Neuronal stem cell (in vitro differentiated cells): ENCODE results near the gene CAVIN3.

Source experiments
- DNase-seq: peaks from one replicate; pipeline ENCODE4 v3.0.0-alpha.2; 2013; ENCODE audit warnings: low spot score
- H2AFZ ChIP-seq: one replicate; pipeline ENCODE4 v1.6.1; 2013; ENCODE audit warnings: mild to moderate bottlenecking, low read length, inconsistent platforms
- H2AK5ac ChIP-seq: 2 replicates; pipeline ENCODE4 v1.6.1; 2013; ENCODE audit warnings: low read depth, mild to moderate bottlenecking, inconsistent platforms, low read length, moderate library complexity, mixed read lengths
- H2BK120ac ChIP-seq: 2 replicates; pipeline ENCODE4 v1.6.1; 2013; ENCODE audit warnings: low read depth, mild to moderate bottlenecking, inconsistent platforms, low read length, moderate library complexity, mixed read lengths
- H2BK12ac ChIP-seq: one replicate; pipeline ENCODE4 v1.6.1; 2013; ENCODE audit warnings: low read length, inconsistent platforms
- H2BK15ac ChIP-seq: 2 replicates; pipeline ENCODE4 v1.6.1; 2013; ENCODE audit warnings: mild to moderate bottlenecking, low read length, inconsistent platforms, mixed read lengths
- H2BK5ac ChIP-seq: one replicate; pipeline ENCODE4 v1.6.1; 2013; ENCODE audit warnings: inconsistent platforms, mild to moderate bottlenecking, low read length, moderate library complexity
- H3K14ac ChIP-seq: one replicate; pipeline ENCODE4 v1.6.1; 2013; ENCODE audit warnings: low read length, inconsistent platforms
- H3K18ac ChIP-seq: 2 replicates; pipeline ENCODE4 v1.6.1; 2013; ENCODE audit warnings: low read length, inconsistent platforms
- H3K23ac ChIP-seq: 2 replicates; pipeline ENCODE4 v1.6.1; 2013; ENCODE audit warnings: low read depth, mild to moderate bottlenecking, mixed read lengths, low read length, inconsistent platforms; ENCODE audit not compliant: poor library complexity
- H3K27ac ChIP-seq: replicated peaks from 3 replicates; pipeline ENCODE4 v1.5.1; 2013; ENCODE audit warnings: low read length, inconsistent platforms
- H3K27me3 ChIP-seq, 3 experiments: 2 replicates each; pipeline ENCODE4 v1.6.1; 2013; ENCODE audit warnings: low read length in 3 of 3, mild to moderate bottlenecking in 2 of 3, inconsistent platforms in 1 of 3, low read depth in 1 of 3, mixed read lengths in 1 of 3, moderate library complexity in 1 of 3; ENCODE audit not compliant: control insufficient read depth in 3 of 3, insufficient read depth in 3 of 3
- H3K36me3 ChIP-seq, 2 donors: replicated peaks in 1 of 2; 2 replicates each; pipeline ENCODE4 v1.6.1; 2013; ENCODE audit warnings: low read length in 2 of 2; ENCODE audit not compliant: control insufficient read depth in 2 of 2, insufficient read depth in 2 of 2
- H3K4ac ChIP-seq: 2 replicates; pipeline ENCODE4 v1.6.1; 2013; ENCODE audit warnings: inconsistent platforms, mild to moderate bottlenecking, low read length, moderate library complexity
- H3K4me1 ChIP-seq, 2 donors: 1 replicate in 1 of 2; 2 replicates in 1 of 2; pipeline ENCODE4 v1.6.1; 2013; ENCODE audit warnings: low read length in 2 of 2, low read depth in 1 of 2; ENCODE audit not compliant: control insufficient read depth in 2 of 2, insufficient read depth in 1 of 2
- H3K4me2 ChIP-seq: one replicate; pipeline ENCODE4 v1.6.1; 2013; ENCODE audit warnings: mild to moderate bottlenecking, low read length, inconsistent platforms; ENCODE audit not compliant: insufficient read depth, poor library complexity, severe bottlenecking
- H3K4me3 ChIP-seq, 2 donors: 2 replicates each; pipeline ENCODE4 v1.5.1; 2013; ENCODE audit warnings: low read length in 2 of 2, mild to moderate bottlenecking in 2 of 2, inconsistent platforms in 1 of 2, moderate library complexity in 1 of 2
- H3K79me1 ChIP-seq: one replicate; pipeline ENCODE4 v1.6.1; 2013; ENCODE audit warnings: low read depth, mild to moderate bottlenecking, inconsistent platforms, low read length, moderate library complexity
- H3K9ac ChIP-seq: one replicate; pipeline ENCODE4 v1.6.1; 2013; ENCODE audit warnings: mild to moderate bottlenecking, low read depth, low read length, inconsistent platforms; ENCODE audit not compliant: poor library complexity
- H3K9me3 ChIP-seq, 2 donors: replicated peaks in 1 of 2; 2 replicates each; pipeline versions ENCODE3 to v1.6.1; 2013; ENCODE audit warnings: low read length in 2 of 2, mild to moderate bottlenecking in 2 of 2, inconsistent platforms in 1 of 2, low read depth in 1 of 2, mixed read lengths in 1 of 2, moderate library complexity in 1 of 2; ENCODE audit not compliant: control insufficient read depth in 2 of 2, insufficient read depth in 1 of 2
- H4K8ac ChIP-seq: one replicate; pipeline ENCODE4 v1.6.1; 2013; ENCODE audit warnings: low read depth, mild to moderate bottlenecking, inconsistent platforms, low read length, moderate library complexity
- H4K91ac ChIP-seq: one replicate; pipeline ENCODE4 v1.6.1; 2013; ENCODE audit warnings: low read length, low read depth, mild to moderate bottlenecking, inconsistent platforms; ENCODE audit not compliant: poor library complexity
- WGBS, 2 donors: extraction: QIAGEN DNeasy Blood & Tissue Kit; methylation state at CpG; one replicate each; pipeline ENCODE4 v1.1.7; 2013; ENCODE audit warnings: missing lambda C conversion rate in 2 of 2, mixed read lengths in 1 of 2; ENCODE audit not compliant: insufficient read length in 2 of 2, insufficient replicate concordance in 1 of 2; ENCODE audit errors: extremely low coverage in 2 of 2; 5-methylcytosine and 5-hydroxymethylcytosine counted together

Gene CAVIN3

DNA sequence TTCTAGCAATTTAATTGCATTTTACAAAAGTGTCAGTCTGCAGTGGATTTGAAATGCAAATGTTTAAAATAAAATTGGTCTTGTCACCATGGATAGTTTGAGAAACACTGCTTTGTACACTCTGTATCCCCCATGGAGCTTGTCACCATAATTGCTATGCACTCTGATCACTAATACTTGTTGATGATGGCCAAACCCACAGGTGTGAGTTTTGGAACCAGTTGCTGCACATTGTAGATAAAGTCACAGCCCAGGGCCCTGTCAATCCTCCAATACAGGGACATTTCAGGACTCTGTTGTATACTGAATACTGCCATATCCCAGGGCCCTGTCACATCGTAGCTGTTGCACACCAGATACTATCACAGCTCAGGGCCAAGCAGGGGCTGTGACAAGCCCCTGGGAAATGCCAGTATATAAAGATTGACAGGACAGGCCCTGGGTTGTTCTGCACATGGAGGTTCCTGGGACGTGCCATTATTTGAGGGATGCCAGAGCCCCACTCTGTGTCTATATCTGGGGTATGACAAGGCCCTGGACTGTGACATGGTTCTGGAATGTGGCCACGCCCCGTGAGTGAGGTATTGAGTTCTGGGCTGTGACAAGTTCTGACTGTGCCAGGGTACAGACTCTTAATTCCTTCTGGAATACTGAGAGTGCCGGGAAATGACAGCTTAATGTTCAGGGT lies 42.0 kb upstream of the CAVIN3 start:
- Histone ChIP-seq H3K23ac (no peak overlapping the region), H3K14ac (no peak overlapping the region), H4K91ac (no peak overlapping the region), H3K4me2 (no peak overlapping the region), H2BK5ac (no peak overlapping the region), H2BK12ac (no peak overlapping the region), H3K9me3 (no peaks in the 10 kb centered on the region), H3K18ac (no peak overlapping the region), H2BK15ac (no peak overlapping the region), H3K79me1 (no peaks in the 10 kb centered on the region), H3K4me3 (no peak overlapping the region), H3K36me3 (no peaks in the 10 kb centered on the region), H2AK5ac (no peak overlapping the region), H3K27ac (no peak overlapping the region), H2AFZ (no peak overlapping the region), H3K27me3 (peaks cover 0 to 29% (median 0%) of the 10 kb centered on the region in 3 experiments), H3K4ac (no peak overlapping the region), H2BK120ac (no peak overlapping the region), H3K4me1 (no peaks in the 10 kb centered on the region), H4K8ac (no peak overlapping the region), H3K9ac (no peak overlapping the region)
- DNase-seq: no peak
- no CpG with 5 or more reads among the region's 5 CpGs for WGBS, 2 donors

DNA sequence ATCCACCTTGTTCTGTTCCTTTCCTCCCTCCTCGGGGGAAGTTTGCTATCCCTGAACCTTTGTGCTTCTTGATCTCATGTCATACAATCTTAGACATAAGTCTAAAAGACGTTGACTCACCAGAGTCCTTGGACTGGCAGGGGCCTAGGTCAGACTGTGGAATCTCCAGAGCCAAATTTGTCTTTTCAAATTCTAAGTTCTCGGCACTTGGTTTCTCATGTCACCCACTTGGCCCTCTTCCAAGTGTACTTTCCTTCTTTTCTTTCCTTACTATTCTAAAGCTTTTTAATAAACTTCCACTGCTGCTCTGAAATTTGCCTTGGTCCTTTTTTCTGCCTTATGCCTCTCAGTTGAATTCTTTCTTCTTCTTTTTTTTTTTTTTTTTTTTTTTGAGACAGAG lies 39.9 kb upstream of the CAVIN3 start:
- no peak overlapping the region for H4K91ac ChIP-seq
- no peak overlapping the region for H2AK5ac ChIP-seq
- H2AFZ ChIP-seq: no peak overlapping the region
- no peak overlapping the region for H2BK15ac ChIP-seq
- H3K79me1 ChIP-seq: no peaks in the 10 kb centered on the region
- H3K18ac ChIP-seq: no peak overlapping the region
- no peak overlapping the region for H3K4me3 ChIP-seq
- no peak overlapping the region for H2BK12ac ChIP-seq
- H3K36me3 ChIP-seq: no peaks in the 10 kb centered on the region
- H3K9ac ChIP-seq: no peak overlapping the region
- H2BK120ac ChIP-seq: no peak overlapping the region
- H3K9me3 ChIP-seq: no peaks in the 10 kb centered on the region
- H3K23ac ChIP-seq: no peak overlapping the region
- H3K4me1 ChIP-seq: no peaks in the 10 kb centered on the region
- no peak overlapping the region for H3K4ac ChIP-seq
- no CpG with 5 or more reads among the region's 3 CpGs for WGBS, 2 donors
- H2BK5ac ChIP-seq: no peak overlapping the region
- no peak for DNase-seq
- no peak overlapping the region for H4K8ac ChIP-seq
- H3K27ac ChIP-seq: no peak overlapping the region
- H3K14ac ChIP-seq: no peak overlapping the region
- H3K4me2 ChIP-seq: no peak overlapping the region
- peaks cover 0 to 25% (median 0%) of the 10 kb centered on the region in 3 experiments for H3K27me3 ChIP-seq

DNA sequence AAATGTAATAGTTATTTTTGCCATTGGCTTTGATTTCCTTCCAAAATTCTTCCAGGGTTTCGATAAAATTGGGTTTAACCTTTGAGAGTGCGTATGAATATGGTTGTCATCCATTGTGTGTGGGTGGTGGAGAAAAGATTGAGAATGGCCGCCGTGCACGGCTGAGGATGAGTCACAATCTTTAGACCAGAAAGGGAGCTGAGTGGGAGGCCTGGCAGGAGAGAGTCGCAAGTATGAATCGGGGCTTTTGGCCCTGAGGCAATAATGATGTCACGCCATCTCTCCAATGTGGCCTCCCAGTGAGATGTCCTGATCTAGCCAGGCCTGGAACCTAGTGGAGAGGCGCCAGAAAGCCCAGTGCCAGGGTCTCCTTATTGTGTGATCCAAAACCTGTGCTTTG lies 36.9 kb upstream of the CAVIN3 start:
- H3K9me3 ChIP-seq: no peaks in the 10 kb centered on the region
- WGBS, 2 donors: no CpG with 5 or more reads among the region's 9 CpGs
- no peak overlapping the region for H4K91ac ChIP-seq
- H3K27ac ChIP-seq: no peak overlapping the region
- H2AK5ac ChIP-seq: no peak overlapping the region
- H3K23ac ChIP-seq: no peak overlapping the region
- no peak overlapping the region for H2AFZ ChIP-seq
- H3K27me3 ChIP-seq: peaks cover 0 to 19% (median 0%) of the 10 kb centered on the region in 3 experiments
- H3K4me3 ChIP-seq: no peak overlapping the region
- no peak overlapping the region for H4K8ac ChIP-seq
- no peaks in the 10 kb centered on the region for H3K79me1 ChIP-seq
- DNase-seq: no peak
- no peak overlapping the region for H3K18ac ChIP-seq
- H2BK120ac ChIP-seq: no peak overlapping the region
- no peak overlapping the region for H2BK5ac ChIP-seq
- no peak overlapping the region for H3K9ac ChIP-seq
- no peak overlapping the region for H2BK15ac ChIP-seq
- H2BK12ac ChIP-seq: no peak overlapping the region
- H3K4me2 ChIP-seq: no peak overlapping the region
- H3K4ac ChIP-seq: no peak overlapping the region
- no peaks in the 10 kb centered on the region for H3K4me1 ChIP-seq
- H3K14ac ChIP-seq: no peak overlapping the region
- no peaks in the 10 kb centered on the region for H3K36me3 ChIP-seq

DNA sequence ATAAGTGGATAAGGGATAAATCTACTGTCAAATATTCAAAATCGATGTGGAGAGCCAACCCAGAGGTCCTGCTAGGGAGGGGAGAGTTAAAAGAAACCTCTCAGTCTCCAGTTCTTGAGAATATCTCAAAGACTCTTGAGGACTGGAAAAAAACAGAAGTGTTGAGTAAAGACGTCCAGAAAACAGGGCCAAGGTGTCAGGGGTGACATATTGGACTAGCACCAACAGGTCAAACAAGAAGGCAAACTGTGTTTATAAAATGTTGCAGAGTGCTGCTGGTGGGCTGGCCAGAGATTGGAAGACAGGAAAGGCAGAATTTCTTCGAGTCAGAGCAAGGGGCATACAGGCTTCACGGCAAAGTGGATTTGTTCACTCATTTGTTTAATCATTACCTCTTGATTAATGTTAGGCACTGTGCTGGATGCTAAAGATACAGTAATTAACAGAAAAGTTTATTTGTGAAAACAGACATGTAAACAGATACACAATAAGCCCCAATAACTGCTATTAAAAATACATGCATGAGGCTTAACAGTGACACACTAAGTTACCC lies 36.3 kb upstream of the CAVIN3 start:
- DNase-seq: no peak
- Histone ChIP-seq H2BK12ac (no peak overlapping the region), H3K14ac (no peak overlapping the region), H2AFZ (peak overlapping the region; percentile 20), H3K9me3 (no peaks in the 10 kb centered on the region), H2BK15ac (no peak overlapping the region), H3K9ac (no peak overlapping the region), H3K18ac (no peak overlapping the region), H3K27me3 (peaks cover 0 to 24% (median 0%) of the 10 kb centered on the region in 3 experiments), H3K4me3 (no peak overlapping the region), H4K91ac (no peak overlapping the region), H3K4me1 (no peaks in the 10 kb centered on the region), H2BK120ac (no peak overlapping the region), H4K8ac (no peak overlapping the region), H3K23ac (no peak overlapping the region), H2AK5ac (no peak overlapping the region), H3K27ac (no peak overlapping the region), H3K79me1 (no peaks in the 10 kb centered on the region), H3K4ac (no peak overlapping the region), H3K36me3 (no peaks in the 10 kb centered on the region), H2BK5ac (no peak overlapping the region), H3K4me2 (no peak overlapping the region)
- WGBS, 2 donors: no CpG with 5 or more reads among the region's 4 CpGs
